MCF 10A (cell line): ENCODE results near the gene FAF1. TPM values are rescaled to one million over a fixed set of nuclear protein-coding genes. Genes with fewer than 3 reads are reported as not detected.

Experiments
- BruUV-seq: library from RNA; stranded (reverse); fragments of 400-500 nt; replicated peaks from 2 replicates; lab custom pipeline; 2021; lab: Mats Ljungman, UMichigan
- CTCF ChIA-PET: fragments of 300-600 bp; sonication (Branson Sonifier 250); formaldehyde crosslinking; extraction: SDS; loops from one replicate; lab custom pipeline; 2021; ENCODE audit warnings: antibody characterized with exemption, inconsistent platforms; lab: Yijun Ruan, JAX
- POLR2A ChIA-PET: fragments of 300-600, 350-650 bp; sonication (Branson Sonifier 250); formaldehyde crosslinking; extraction: SDS; loops from one replicate; lab custom pipeline; 2020; ENCODE audit warnings: antibody characterized with exemption, inconsistent platforms; lab: Yijun Ruan, JAX
- DNase-seq: peaks from one replicate; pipeline ENCODE4 v3.0.0-alpha.2; 2018; ENCODE audit not compliant: unreplicated experiment
- H3K27ac Mint-ChIP-seq: one replicate; pipeline ENCODE4 v1.8.0; 2022; ENCODE audit warnings: mild to moderate bottlenecking, low read depth, mixed read lengths; ENCODE audit not compliant: unreplicated experiment
- H3K27me3 Mint-ChIP-seq: one replicate; pipeline ENCODE4 v1.8.0; 2022; ENCODE audit warnings: mixed read lengths; ENCODE audit not compliant: insufficient read depth, unreplicated experiment
- H3K36me3 Mint-ChIP-seq: one replicate; pipeline ENCODE4 v1.8.0; 2022; ENCODE audit warnings: mild to moderate bottlenecking, moderate library complexity, mixed read lengths; ENCODE audit not compliant: insufficient read depth, unreplicated experiment
- H3K4me1 Mint-ChIP-seq: one replicate; pipeline ENCODE4 v1.8.0; 2022; ENCODE audit warnings: mixed read lengths; ENCODE audit not compliant: insufficient read depth, unreplicated experiment
- H3K4me3 Mint-ChIP-seq: one replicate; pipeline ENCODE4 v1.8.0; 2022; ENCODE audit warnings: mild to moderate bottlenecking, moderate library complexity, mixed read lengths; ENCODE audit not compliant: unreplicated experiment
- H3K9me3 Mint-ChIP-seq: one replicate; pipeline ENCODE4 v1.8.0; 2022; ENCODE audit warnings: mixed read lengths; ENCODE audit not compliant: unreplicated experiment
- intact Hi-C: fragments of 100-400 bp; cut with micrococcal nuclease; formaldehyde crosslinking; loops from 2 replicates; pipeline ENCODE4 v1.14.1; 2022
- total RNA-seq: library from RNA; stranded (reverse); gene quantifications from 2 replicates; pipeline ENCODE4 v1.2.3, GENCODE V29; 2022
- TF ChIP-seq, protein P1 (sequence below): fragments of 200-600 bp; IDR thresholded peaks from one replicate; pipeline ENCODE4 v1.8.0; 2022; ENCODE audit warnings: antibody characterized with exemption, mild to moderate bottlenecking; ENCODE audit not compliant: unreplicated experiment

The FAF1 gene
- total RNA-seq, 1 experiment from 2014 or later: 93.2 TPM

DNA sequence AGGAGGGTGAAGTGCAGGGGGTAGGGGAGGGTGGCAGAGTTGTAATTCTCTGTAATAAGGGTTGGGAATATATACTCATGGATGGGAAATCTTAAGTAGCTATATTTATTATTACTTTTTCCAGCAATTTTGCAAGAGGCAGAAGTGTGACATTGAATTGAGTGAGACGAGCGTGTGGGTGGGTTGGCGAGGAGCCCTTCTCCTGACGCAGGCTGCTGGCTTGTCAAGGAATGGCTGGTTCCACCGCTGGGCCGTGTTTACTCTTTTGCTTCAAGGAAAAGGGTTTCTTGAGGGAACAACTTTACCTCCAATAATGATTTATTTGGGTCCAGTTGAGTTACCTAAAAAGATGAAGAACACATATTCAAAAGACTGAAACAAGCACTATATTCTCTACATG is 518.9 kb downstream of the FAF1 start:
- DNase-seq: no peak
- BruUV-seq: no TSS peak
- ChIA-PET CTCF (no interaction called here), POLR2A (no interaction called here)
- Mint-ChIP-seq H3K36me3 (peaks cover 30% of the 10 kb centered on the region), H3K27ac (no peak overlapping the region), H3K4me3 (no peak overlapping the region), H3K9me3 (no peaks in the 10 kb centered on the region), H3K4me1 (no peaks in the 10 kb centered on the region), H3K27me3 (no peaks in the 10 kb centered on the region)
- TF ChIP-seq, protein P1, sequence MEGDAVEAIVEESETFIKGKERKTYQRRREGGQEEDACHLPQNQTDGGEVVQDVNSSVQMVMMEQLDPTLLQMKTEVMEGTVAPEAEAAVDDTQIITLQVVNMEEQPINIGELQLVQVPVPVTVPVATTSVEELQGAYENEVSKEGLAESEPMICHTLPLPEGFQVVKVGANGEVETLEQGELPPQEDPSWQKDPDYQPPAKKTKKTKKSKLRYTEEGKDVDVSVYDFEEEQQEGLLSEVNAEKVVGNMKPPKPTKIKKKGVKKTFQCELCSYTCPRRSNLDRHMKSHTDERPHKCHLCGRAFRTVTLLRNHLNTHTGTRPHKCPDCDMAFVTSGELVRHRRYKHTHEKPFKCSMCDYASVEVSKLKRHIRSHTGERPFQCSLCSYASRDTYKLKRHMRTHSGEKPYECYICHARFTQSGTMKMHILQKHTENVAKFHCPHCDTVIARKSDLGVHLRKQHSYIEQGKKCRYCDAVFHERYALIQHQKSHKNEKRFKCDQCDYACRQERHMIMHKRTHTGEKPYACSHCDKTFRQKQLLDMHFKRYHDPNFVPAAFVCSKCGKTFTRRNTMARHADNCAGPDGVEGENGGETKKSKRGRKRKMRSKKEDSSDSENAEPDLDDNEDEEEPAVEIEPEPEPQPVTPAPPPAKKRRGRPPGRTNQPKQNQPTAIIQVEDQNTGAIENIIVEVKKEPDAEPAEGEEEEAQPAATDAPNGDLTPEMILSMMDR: no peak
- intact Hi-C loops: no loop called here

GRCh38 chr1:50438945-50439344 is 521.1 kb downstream of the FAF1 start:
- TF ChIP-seq, protein P1: no peak
- H3K27me3 Mint-ChIP-seq: no peaks in the 10 kb centered on the region
- no peak for DNase-seq
- H3K4me1 Mint-ChIP-seq: no peaks in the 10 kb centered on the region
- intact Hi-C loops: no loop called here
- POLR2A ChIA-PET: interaction anchor here (0.6 kb wide), 1 partner anchor 20 kb away, joined by 3 read pairs; no protein-coding TSS in a partner anchor
- peaks cover 39% of the 10 kb centered on the region for H3K36me3 Mint-ChIP-seq
- no peak overlapping the region for H3K4me3 Mint-ChIP-seq
- no peaks in the 10 kb centered on the region for H3K9me3 Mint-ChIP-seq
- no TSS peak for BruUV-seq
- CTCF ChIA-PET: interaction anchor here (0.6 kb wide), 1 partner anchor 62 kb away, joined by 4 read pairs; no protein-coding TSS in a partner anchor
- H3K27ac Mint-ChIP-seq: no peak overlapping the region

GRCh38 chr1:50436489-50436888 is 523.6 kb downstream of the FAF1 start:
- peaks cover 39% of the 10 kb centered on the region for H3K36me3 Mint-ChIP-seq
- POLR2A ChIA-PET: no interaction called here
- H3K27ac Mint-ChIP-seq: no peak overlapping the region
- no peaks in the 10 kb centered on the region for H3K9me3 Mint-ChIP-seq
- no peaks in the 10 kb centered on the region for H3K4me1 Mint-ChIP-seq
- DNase-seq: no peak
- H3K4me3 Mint-ChIP-seq: no peak overlapping the region
- TF ChIP-seq, protein P1: no peak
- CTCF ChIA-PET: interaction anchor here (1.1 kb wide), 1 partner anchor 170 kb away, joined by 3 read pairs; no protein-coding TSS in a partner anchor
- BruUV-seq: no TSS peak
- no peaks in the 10 kb centered on the region for H3K27me3 Mint-ChIP-seq
- intact Hi-C loops: no loop called here

- no peaks in the 10 kb centered on the region for H3K4me1 Mint-ChIP-seq
- no TSS peak for BruUV-seq
- H3K9me3 Mint-ChIP-seq: no peaks in the 10 kb centered on the region
- TF ChIP-seq, protein P1: no peak
- ChIA-PET CTCF (no interaction called here), POLR2A (interaction anchor here (0.7 kb wide), 1 partner anchor 35 kb away, joined by 4 read pairs; no protein-coding TSS in a partner anchor)
- H3K27me3 Mint-ChIP-seq: peaks cover 34% of the 10 kb centered on the region
- intact Hi-C loops: no loop called here
- peaks cover 5% of the 10 kb centered on the region for H3K36me3 Mint-ChIP-seq
- H3K27ac Mint-ChIP-seq: no peak overlapping the region
- H3K4me3 Mint-ChIP-seq: no peak overlapping the region
- DNase-seq: no peak
Measured at GRCh38 chr1:50430010-50430405, 530.1 kb downstream of the FAF1 start.
